Raji (cell line): ENCODE data around the gene KIF5C.

Experiments used
- POLR2A ChIP-seq: IDR thresholded peaks from 2 replicates; pipeline ENCODE4 v1.6.1; 2011; ENCODE audit warnings: low read depth, low read length, control low read depth; ENCODE audit not compliant: insufficient read depth

The KIF5C gene

GRCh38 chr2:149000158-149000938 lies 125.3 kb downstream of the KIF5C start:
- no peak for TF ChIP-seq POLR2A

- no peak for TF ChIP-seq POLR2A
These were observed 126.5 kb downstream of the KIF5C start for GRCh38 chr2:149001496-149001895.

GRCh38 chr2:149002378-149002890 lies 127.4 kb downstream of the KIF5C start:
- no peak for TF ChIP-seq POLR2A

GRCh38 chr2:149002891-149003740 lies 128.1 kb downstream of the KIF5C start:
- no peak for TF ChIP-seq POLR2A

GRCh38 chr2:149004836-149005235 lies 129.8 kb downstream of the KIF5C start:
- TF ChIP-seq POLR2A, result no peak

- TF ChIP-seq POLR2A, result no peak
These were observed 130.5 kb downstream of the KIF5C start for GRCh38 chr2:149005471-149006077.

GRCh38 chr2:149006883-149007543 lies 132.0 kb downstream of the KIF5C start:
- TF ChIP-seq POLR2A, result no peak

GRCh38 chr2:149008381-149008780 lies 133.4 kb downstream of the KIF5C start:
- TF ChIP-seq POLR2A, result no peak

GRCh38 chr2:149009576-149010461 lies 134.8 kb downstream of the KIF5C start:
- TF ChIP-seq POLR2A, result no peak

- no peak for TF ChIP-seq POLR2A
These were observed 137.5 kb downstream of the KIF5C start for GRCh38 chr2:149012545-149012944.

- TF ChIP-seq POLR2A, result no peak
These were observed 140.5 kb downstream of the KIF5C start for GRCh38 chr2:149015501-149015900.

- no peak for TF ChIP-seq POLR2A
These were observed 141.0 kb downstream of the KIF5C start for GRCh38 chr2:149015926-149016563.
